Astrocyte of the hippocampus (primary cell): ENCODE data around the gene LRBA.
A peak's percentile ranks its signal among the peaks of the same experiment; 100 is the strongest.

Source experiments
- DNase-seq: peaks from one replicate; pipeline ENCODE4 v3.0.0; 2011; ENCODE audit warnings: low read depth, low spot score

The LRBA gene

GRCh38 chr4:150283689-150284088, 731.4 kb downstream of the LRBA start:
- DNase-seq: peak; percentile 80

- no peak for DNase-seq
Observed at GRCh38 chr4:150280975-150281374, 734.1 kb downstream of the LRBA start.

GRCh38 chr4:150280081-150280895, 734.8 kb downstream of the LRBA start:
- DNase-seq: peak; percentile 90

- peak; percentile 17 for DNase-seq
Observed at GRCh38 chr4:150278206-150278605, 736.9 kb downstream of the LRBA start.

- no peak for DNase-seq
Observed at GRCh38 chr4:150268444-150268843, 746.6 kb downstream of the LRBA start.

- DNase-seq: peak; percentile 50
Observed at GRCh38 chr4:150265806-150266205, 749.3 kb downstream of the LRBA start.

- peak; percentile 57 for DNase-seq
Observed at GRCh38 chr4:150264595-150265161, 750.4 kb downstream of the LRBA start.

- DNase-seq: no peak
Observed at GRCh38 chr4:150262611-150263010, 752.5 kb downstream of the LRBA start.

GRCh38 chr4:150261571-150261970, 753.5 kb downstream of the LRBA start:
- peak; percentile 56 for DNase-seq

GRCh38 chr4:150259861-150260567, 755.1 kb downstream of the LRBA start:
- no peak for DNase-seq

- no peak for DNase-seq
Observed at GRCh38 chr4:150258569-150258968, 756.5 kb downstream of the LRBA start.

- no peak for DNase-seq
Observed at GRCh38 chr4:150256841-150257730, 758.0 kb downstream of the LRBA start.

- DNase-seq: no peak
Observed at GRCh38 chr4:150256225-150256620, 758.9 kb downstream of the LRBA start.

GRCh38 chr4:150255610-150256224, 759.4 kb downstream of the LRBA start:
- DNase-seq: no peak

- DNase-seq: no peak
Observed at GRCh38 chr4:150253965-150254630, 761.0 kb downstream of the LRBA start.

GRCh38 chr4:150253416-150253815, 761.7 kb downstream of the LRBA start:
- DNase-seq: no peak

GRCh38 chr4:150252741-150253140, 762.3 kb downstream of the LRBA start:
- DNase-seq: no peak

- no peak for DNase-seq
Observed at GRCh38 chr4:150252306-150252705, 762.8 kb downstream of the LRBA start.

GRCh38 chr4:150251752-150252190, 763.3 kb downstream of the LRBA start:
- peak; percentile 75 for DNase-seq

- DNase-seq: no peak
Observed at GRCh38 chr4:150250998-150251651, 764.0 kb downstream of the LRBA start.
